HepG2 (cell line): ENCODE data around the gene SLC39A1. TPM values are rescaled to one million over a fixed set of nuclear protein-coding genes. Genes with fewer than 3 reads are reported as not detected.
A peak's percentile ranks its signal among the peaks of the same experiment; 100 is the strongest.

Experiments
- BORCS8-MEF2B ChIP-seq: sonication (generic); formaldehyde crosslinking; IDR thresholded peaks from 2 replicates; pipeline ENCODE4 v1.8.0; 2022; ENCODE audit warnings: mild to moderate bottlenecking, missing genetic modification reagents
- DMAP1 ChIP-seq: IDR thresholded peaks from 2 replicates; pipeline ENCODE4 v1.6.1; 2016
- DPF2 ChIP-seq: sonication (generic); formaldehyde crosslinking; IDR thresholded peaks from 2 replicates; pipeline ENCODE4 v1.4.0; 2020; ENCODE audit warnings: mild to moderate bottlenecking, low read depth, missing genetic modification reagents, borderline replicate concordance
- DRAP1 ChIP-seq: IDR thresholded peaks from 2 replicates; pipeline ENCODE4 v1.6.1; 2016; ENCODE audit warnings: missing genetic modification reagents, missing compliant biosample characterization
- EP300 ChIP-seq, 3 experiments: sonication (generic) in 1 of 3; formaldehyde crosslinking in 1 of 3; IDR thresholded peaks; 2 replicates each; pipeline versions ENCODE4 v1.5.1 to v1.6.1; 2011 to 2020; ENCODE audit warnings: low read depth in 2 of 3, low read length in 2 of 3, borderline replicate concordance in 1 of 3, improper control_type of control experiment in 1 of 3, mild to moderate bottlenecking in 1 of 3, missing genetic modification reagents in 1 of 3, moderate library complexity in 1 of 3
- HIC2 ChIP-seq: sonication (generic); formaldehyde crosslinking; IDR thresholded peaks from 2 replicates; pipeline ENCODE4 v1.9.0; 2022; ENCODE audit warnings: low read depth, missing genetic modification reagents
- ISX ChIP-seq: sonication (generic); formaldehyde crosslinking; conservative IDR thresholded peaks from 2 replicates; pipeline ENCODE4 v1.5.0; 2020; ENCODE audit warnings: missing genetic modification reagents
- MBD4 ChIP-seq: IDR thresholded peaks from 2 replicates; pipeline ENCODE4 v1.6.1; 2012; ENCODE audit warnings: low read length, inconsistent platforms, borderline replicate concordance
- MXI1 ChIP-seq: IDR thresholded peaks from 3 replicates; pipeline ENCODE4 v1.6.1; 2012; ENCODE audit warnings: low read depth, low read length, inconsistent platforms, borderline replicate concordance
- NR2C2 ChIP-seq: sonication (generic); formaldehyde crosslinking; IDR thresholded peaks from 2 replicates; pipeline ENCODE4 v1.4.0; 2020; ENCODE audit warnings: missing genetic modification reagents, mild to moderate bottlenecking, moderate library complexity, borderline replicate concordance
- POLR2AphosphoS5 ChIP-seq: IDR thresholded peaks from 2 replicates; pipeline ENCODE4 v1.6.1; 2012; ENCODE audit warnings: low read depth, low read length
- TARDBP ChIP-seq: sonication (generic); formaldehyde crosslinking; IDR thresholded peaks from 2 replicates; pipeline ENCODE4 v1.8.0; 2022; ENCODE audit warnings: mild to moderate bottlenecking, missing genetic modification reagents
- TGIF2 ChIP-seq: IDR thresholded peaks from 2 replicates; pipeline ENCODE4 v1.6.1; 2016; ENCODE audit warnings: control low read depth, missing compliant biosample characterization
- TOE1 ChIP-seq: sonication (generic); formaldehyde crosslinking; IDR thresholded peaks from 2 replicates; pipeline ENCODE4 v1.4.0; 2020; ENCODE audit warnings: mild to moderate bottlenecking, missing genetic modification reagents
- YY1 ChIP-seq: IDR thresholded peaks from 2 replicates; pipeline ENCODE4 v1.6.1; 2011; ENCODE audit warnings: low read length, low read depth, moderate library complexity, mild to moderate bottlenecking; ENCODE audit not compliant: insufficient read depth, insufficient replicate concordance
- ZFX ChIP-seq: sonication (generic); formaldehyde crosslinking; IDR thresholded peaks from 2 replicates; pipeline ENCODE4 v1.4.0; 2020; ENCODE audit warnings: mild to moderate bottlenecking, low read depth, missing genetic modification reagents, moderate library complexity
- ZNF281 ChIP-seq: sonication (generic); formaldehyde crosslinking; IDR thresholded peaks from 2 replicates; pipeline ENCODE4 v1.4.0; 2020; ENCODE audit warnings: missing genetic modification reagents, borderline replicate concordance
- ZNF557 ChIP-seq: sonication (generic); formaldehyde crosslinking; IDR thresholded peaks from 2 replicates; pipeline ENCODE4 v1.4.0; 2020; ENCODE audit warnings: missing genetic modification reagents
- ZNF691 ChIP-seq: sonication (generic); formaldehyde crosslinking; IDR thresholded peaks from 2 replicates; pipeline ENCODE4 v1.4.0; 2020; ENCODE audit warnings: missing genetic modification reagents, low read depth, mild to moderate bottlenecking, borderline replicate concordance
- polyA plus RNA-seq, 8 experiments: library from polyadenylated mRNA; depleted of rRNA in 3 of 8; stranded (reverse) in 7 of 8; unstranded in 1 of 8; fragments of >200 nt; fragmentation: Illumina TruSeq in 4 of 8; extraction: Trizol in 4 of 8; gene quantifications; 2 replicates each; pipeline versions ENCODE4 v1.2.1 to v1.2.3, GENCODE V29; 2011 to 2016; ENCODE audit warnings: low read depth in 4 of 8, missing spikeins in 1 of 8, mixed read lengths in 1 of 8; ENCODE audit not compliant: insufficient read depth in 1 of 8
- total RNA-seq, 5 experiments: library from RNA; depleted of rRNA; stranded (reverse); fragments of >200 nt; fragmentation: Illumina TruSeq; extraction: Trizol; gene quantifications; 2 replicates each; pipeline ENCODE4 v1.2.3, GENCODE V29; 2016; ENCODE audit warnings: low read depth in 1 of 5

SLC39A1 gene
- total and polyA plus RNA-seq, 2 of the 13 experiments (the other 11 are each of a cell fraction or from before 2014, with no cell fraction given), result 71.2 to 78.4 TPM

GRCh38 chr1:153990468-153991150, 27.3 kb upstream of the SLC39A1 start, which contains the start of gene RPS27 (continued):
- TF ChIP-seq ZNF281 (CRISPR knock-in tag), result 0 out of 2 replicates have a peak, but pooled peaks have one; percentile 46
- TF ChIP-seq ZFX (CRISPR knock-in tag), result peak; percentile 91
- peak; percentile 94 for TF ChIP-seq DRAP1 (CRISPR knock-in tag)
- 0 out of 2 replicates have a peak, but pooled peaks have one; percentile 30 for TF ChIP-seq DPF2 (CRISPR knock-in tag)
- TF ChIP-seq DMAP1 (CRISPR knock-in tag), result peak; percentile 94
- TF ChIP-seq YY1, result peak; percentile 98
- peak; percentile 79; the same call in 1 of the 2 replicates for TF ChIP-seq TARDBP (CRISPR knock-in tag)
- TF ChIP-seq ZNF557, result no peak
- 0 out of 2 replicates have a peak, but pooled peaks have one; percentile 17 for TF ChIP-seq HIC2 (CRISPR knock-in tag)
- TF ChIP-seq ISX (CRISPR knock-in tag), result no peak; the same call in 1 of the 2 replicates
- TF ChIP-seq NR2C2 (CRISPR knock-in tag), result peak; percentile 78; the same call in 1 of the 2 replicates
- peak; percentile 75 for TF ChIP-seq ZNF691 (CRISPR knock-in tag)
- TF ChIP-seq TOE1 (CRISPR knock-in tag), result no peak
- peak; percentile 100 for TF ChIP-seq POLR2AphosphoS5
- TF ChIP-seq BORCS8-MEF2B (CRISPR knock-in tag), result peak; percentile 81
- TF ChIP-seq TGIF2, result peak; percentile 93
- no peak for TF ChIP-seq MBD4
- peak; percentile 22 to 76; a peak in 3 of 4 replicates for TF ChIP-seq EP300 (IDR thresholded peaks at IDR 0.05; ENCODE audit: low read depth in 2 of 2, low read length in 2 of 2)
- peak; percentile 75 for TF ChIP-seq EP300 (CRISPR knock-in tag; IDR thresholded peaks at IDR 0.05; ENCODE audit: borderline replicate concordance)
- TF ChIP-seq MXI1, result peak; percentile 86; the same call in 2 of the 3 replicates
- TF ChIP-seq, all 625 proteins: peak for 324
